ENCODE data around the gene FAM168B. TPM values are rescaled to one million over a fixed set of nuclear protein-coding genes. Genes with fewer than 3 reads are reported as not detected.

FAM168B gene
- total RNA-seq, 1 experiment from 2014 or later: 119 TPM

- H3K27me3 ChIP-seq (replicated peaks; ENCODE audit: control insufficient read depth, insufficient read depth, low read length): no peaks in the 10 kb centered on the region
- no peak for TF ChIP-seq CTCF (IDR thresholded peaks at IDR 0.05; ENCODE audit: insufficient read depth in 1 of 2, low read depth in 1 of 2, low read length in 1 of 2, severe bottlenecking in 1 of 2, unreplicated experiment in 1 of 2)
- Mint-ChIP-seq H3K9me3 (ENCODE audit: unreplicated experiment) (peaks cover 10% of the 10 kb centered on the region), H3K4me3 (ENCODE audit: unreplicated experiment) (no peak overlapping the region), H3K4me1 (ENCODE audit: low read depth, unreplicated experiment) (no peaks in the 10 kb centered on the region), H3K27ac (ENCODE audit: unreplicated experiment) (no peak overlapping the region), H3K36me3 (ENCODE audit: insufficient read depth, unreplicated experiment) (no peaks in the 10 kb centered on the region), H3K27me3 (ENCODE audit: insufficient read depth, unreplicated experiment) (peaks cover 2% of the 10 kb centered on the region)
- no peak for DNase-seq
- no peaks in the 10 kb centered on the region for H3K4me1 ChIP-seq
- intact Hi-C loops (cut with micrococcal nuclease; ENCODE audit: unreplicated experiment): no loop called here
- CTCF ChIA-PET: no interaction called here
- no peak overlapping the region for H3K4me3 ChIP-seq (ENCODE audit: low read depth, low read length)
- no peaks in the 10 kb centered on the region for H3K36me3 ChIP-seq (ENCODE audit: control insufficient read depth, insufficient read depth, low read length)
- no peaks in the 10 kb centered on the region; the same call in 1 of the 2 replicates for H3K9me3 ChIP-seq
- no TSS peak for BruUV-seq (replicated peaks)
- POLR2A ChIA-PET: no interaction called here
Observed at GRCh38 chr2:131027566-131028528, 65.4 kb downstream of the FAM168B start.

GRCh38 chr2:131026919-131027318 is 66.3 kb downstream of the FAM168B start:
- no TSS peak for BruUV-seq (replicated peaks)
- Histone ChIP-seq H3K4me3 (ENCODE audit: low read depth, low read length) (no peak overlapping the region), H3K36me3 (ENCODE audit: control insufficient read depth, insufficient read depth, low read length) (no peaks in the 10 kb centered on the region), H3K27me3 (replicated peaks; ENCODE audit: control insufficient read depth, insufficient read depth, low read length) (no peaks in the 10 kb centered on the region), H3K9me3 (no peaks in the 10 kb centered on the region; the same call in 1 of the 2 replicates), H3K4me1 (no peaks in the 10 kb centered on the region)
- H3K36me3 Mint-ChIP-seq (ENCODE audit: insufficient read depth, unreplicated experiment): no peaks in the 10 kb centered on the region
- H3K4me3 Mint-ChIP-seq (ENCODE audit: unreplicated experiment): no peak overlapping the region
- TF ChIP-seq CTCF (IDR thresholded peaks at IDR 0.05; ENCODE audit: insufficient read depth in 1 of 2, low read depth in 1 of 2, low read length in 1 of 2, severe bottlenecking in 1 of 2, unreplicated experiment in 1 of 2): no peak
- H3K9me3 Mint-ChIP-seq (ENCODE audit: unreplicated experiment): peaks cover 10% of the 10 kb centered on the region
- intact Hi-C loops (cut with micrococcal nuclease; ENCODE audit: unreplicated experiment): no loop called here
- H3K27me3 Mint-ChIP-seq (ENCODE audit: insufficient read depth, unreplicated experiment): peaks cover 2% of the 10 kb centered on the region
- no peaks in the 10 kb centered on the region for H3K4me1 Mint-ChIP-seq (ENCODE audit: low read depth, unreplicated experiment)
- DNase-seq: no peak
- no peak overlapping the region for H3K27ac Mint-ChIP-seq (ENCODE audit: unreplicated experiment)
- CTCF ChIA-PET: no interaction called here
- POLR2A ChIA-PET: no interaction called here

- no peak for DNase-seq
- TF ChIP-seq CTCF (IDR thresholded peaks at IDR 0.05; ENCODE audit: insufficient read depth in 1 of 2, low read depth in 1 of 2, low read length in 1 of 2, severe bottlenecking in 1 of 2, unreplicated experiment in 1 of 2): no peak
- H3K4me1 ChIP-seq: no peaks in the 10 kb centered on the region
- Mint-ChIP-seq H3K27ac (ENCODE audit: unreplicated experiment) (no peak overlapping the region), H3K4me3 (ENCODE audit: unreplicated experiment) (no peak overlapping the region), H3K4me1 (ENCODE audit: low read depth, unreplicated experiment) (no peaks in the 10 kb centered on the region), H3K27me3 (ENCODE audit: insufficient read depth, unreplicated experiment) (peaks cover 2% of the 10 kb centered on the region), H3K36me3 (ENCODE audit: insufficient read depth, unreplicated experiment) (no peaks in the 10 kb centered on the region), H3K9me3 (ENCODE audit: unreplicated experiment) (peaks cover 10% of the 10 kb centered on the region)
- H3K36me3 ChIP-seq (ENCODE audit: control insufficient read depth, insufficient read depth, low read length): no peaks in the 10 kb centered on the region
- H3K9me3 ChIP-seq: no peaks in the 10 kb centered on the region; the same call in 1 of the 2 replicates
- no TSS peak for BruUV-seq (replicated peaks)
- ChIA-PET POLR2A (no interaction called here), CTCF (no interaction called here)
- no peaks in the 10 kb centered on the region for H3K27me3 ChIP-seq (replicated peaks; ENCODE audit: control insufficient read depth, insufficient read depth, low read length)
- H3K4me3 ChIP-seq (ENCODE audit: low read depth, low read length): no peak overlapping the region
- intact Hi-C loops (cut with micrococcal nuclease; ENCODE audit: unreplicated experiment): no loop called here
Observed at GRCh38 chr2:131023758-131024157, 69.5 kb downstream of the FAM168B start.

All from Caco-2 (cell line).